Neural crest cell (in vitro differentiated cells): ENCODE measurements around the gene LIMS2. TPM values are rescaled to one million over a fixed set of nuclear protein-coding genes. Genes with fewer than 3 reads are reported as not detected.

Source experiments
- DNase-seq: peaks from one replicate; pipeline ENCODE4 v3.0.0; 2021; ENCODE audit warnings: low read depth, mixed read lengths, low spot score
- H3K27ac Mint-ChIP-seq: one replicate; pipeline ENCODE4 v1.8.0; 2021; ENCODE audit warnings: mild to moderate bottlenecking, mixed read lengths; ENCODE audit not compliant: unreplicated experiment
- H3K27me3 Mint-ChIP-seq: 2 replicates; pipeline ENCODE4 v1.8.0; 2021; ENCODE audit warnings: low read depth, mild to moderate bottlenecking, mixed read lengths
- H3K36me3 Mint-ChIP-seq: 2 replicates; pipeline ENCODE4 v1.8.0; 2021; ENCODE audit warnings: low read depth, mild to moderate bottlenecking, mixed read lengths
- H3K4me1 Mint-ChIP-seq: 2 replicates; pipeline ENCODE4 v1.8.0; 2021; ENCODE audit warnings: mixed read lengths
- H3K4me3 Mint-ChIP-seq: one replicate; pipeline ENCODE4 v1.8.0; 2021; ENCODE audit warnings: mild to moderate bottlenecking, mixed read lengths
- H3K9me3 Mint-ChIP-seq: 2 replicates; pipeline ENCODE4 v1.8.0; 2021; ENCODE audit warnings: mixed read lengths
- total RNA-seq: library from RNA; stranded (reverse); gene quantifications from 2 replicates; pipeline ENCODE4 v1.2.1, GENCODE V29; 2021
- TF ChIP-seq, protein P1 (sequence below): fragments of 200-600 bp; sonication (generic); conservative IDR thresholded peaks from 2 replicates; pipeline ENCODE4 v1.5.0; 2021; ENCODE audit warnings: antibody characterized with exemption, mild to moderate bottlenecking

The LIMS2 gene
- total RNA-seq, 1 donor from 2014 or later: 7.6 TPM

DNA sequence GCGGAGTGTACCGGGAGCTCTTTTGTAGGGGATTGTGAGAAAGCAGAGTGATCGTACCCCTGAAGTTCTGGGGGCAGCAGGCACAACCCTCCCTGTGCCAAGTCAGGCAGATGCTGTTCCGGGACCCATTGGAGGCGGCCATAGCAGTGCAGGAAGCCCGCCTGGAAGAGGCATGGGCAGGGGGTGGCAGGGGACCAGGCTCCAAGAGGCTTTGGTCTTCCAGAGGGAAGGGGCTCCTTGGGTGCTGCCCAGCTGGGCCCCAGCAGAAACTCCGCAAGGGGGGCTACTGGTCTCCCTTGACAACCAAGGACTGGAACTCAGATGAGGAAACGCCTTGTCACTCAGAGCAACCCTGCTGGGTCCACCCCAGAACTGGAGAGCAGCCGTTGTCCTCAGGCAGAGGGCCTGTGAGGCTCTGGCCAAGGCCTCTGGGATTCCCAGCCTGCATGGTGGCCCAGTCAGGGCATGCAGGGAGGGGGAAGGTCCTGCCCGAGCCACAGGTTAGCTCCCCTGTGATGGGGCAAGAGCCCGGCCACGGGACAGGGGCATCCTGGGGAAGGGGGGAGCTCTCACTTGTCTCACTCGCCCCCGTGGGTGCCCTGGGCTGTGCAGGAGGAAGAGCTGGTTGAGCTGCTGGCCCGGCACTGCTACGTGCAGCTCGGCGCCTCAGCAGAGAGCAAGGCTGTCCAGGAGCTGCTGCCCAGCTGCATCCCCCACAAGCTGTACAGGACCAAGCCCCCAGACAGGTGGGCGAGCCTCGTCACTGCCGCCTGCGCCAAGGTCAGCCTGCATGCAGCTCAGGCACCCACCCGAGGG, 50.4 kb downstream of the LIMS2 start:
- TF ChIP-seq, protein P1, sequence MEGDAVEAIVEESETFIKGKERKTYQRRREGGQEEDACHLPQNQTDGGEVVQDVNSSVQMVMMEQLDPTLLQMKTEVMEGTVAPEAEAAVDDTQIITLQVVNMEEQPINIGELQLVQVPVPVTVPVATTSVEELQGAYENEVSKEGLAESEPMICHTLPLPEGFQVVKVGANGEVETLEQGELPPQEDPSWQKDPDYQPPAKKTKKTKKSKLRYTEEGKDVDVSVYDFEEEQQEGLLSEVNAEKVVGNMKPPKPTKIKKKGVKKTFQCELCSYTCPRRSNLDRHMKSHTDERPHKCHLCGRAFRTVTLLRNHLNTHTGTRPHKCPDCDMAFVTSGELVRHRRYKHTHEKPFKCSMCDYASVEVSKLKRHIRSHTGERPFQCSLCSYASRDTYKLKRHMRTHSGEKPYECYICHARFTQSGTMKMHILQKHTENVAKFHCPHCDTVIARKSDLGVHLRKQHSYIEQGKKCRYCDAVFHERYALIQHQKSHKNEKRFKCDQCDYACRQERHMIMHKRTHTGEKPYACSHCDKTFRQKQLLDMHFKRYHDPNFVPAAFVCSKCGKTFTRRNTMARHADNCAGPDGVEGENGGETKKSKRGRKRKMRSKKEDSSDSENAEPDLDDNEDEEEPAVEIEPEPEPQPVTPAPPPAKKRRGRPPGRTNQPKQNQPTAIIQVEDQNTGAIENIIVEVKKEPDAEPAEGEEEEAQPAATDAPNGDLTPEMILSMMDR: no peak
- H3K4me3 Mint-ChIP-seq: no peak overlapping the region
- H3K9me3 Mint-ChIP-seq: no peaks in the 10 kb centered on the region
- no peak for DNase-seq
- H3K27me3 Mint-ChIP-seq: no peaks in the 10 kb centered on the region
- H3K27ac Mint-ChIP-seq: no peak overlapping the region
- H3K36me3 Mint-ChIP-seq: no peaks in the 10 kb centered on the region
- H3K4me1 Mint-ChIP-seq: no peaks in the 10 kb centered on the region

DNA sequence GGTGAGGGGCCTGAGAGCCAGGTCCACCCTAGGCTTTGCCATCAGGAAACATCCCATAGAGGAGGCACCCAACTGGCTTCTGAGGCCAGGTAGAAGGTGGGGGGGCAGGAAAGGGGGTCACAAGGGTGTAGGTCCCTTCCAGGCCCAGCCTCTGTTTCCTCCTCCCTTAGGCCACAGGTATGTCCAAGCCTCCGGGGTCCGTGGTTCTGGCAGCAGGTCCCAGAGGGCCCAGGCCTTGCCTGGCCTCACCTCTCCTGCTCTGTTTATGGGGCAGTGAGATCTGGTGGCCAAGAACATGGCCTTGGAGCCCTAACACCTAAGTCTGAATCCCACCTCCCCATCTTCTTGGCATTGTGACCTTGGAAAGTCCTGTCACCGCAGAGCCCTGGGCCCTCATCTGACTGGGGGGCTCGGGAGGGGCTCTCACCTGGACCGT, 51.0 kb downstream of the LIMS2 start:
- H3K27ac Mint-ChIP-seq: no peak overlapping the region
- H3K9me3 Mint-ChIP-seq: no peaks in the 10 kb centered on the region
- no peak for DNase-seq
- TF ChIP-seq, protein P1: no peak
- H3K4me3 Mint-ChIP-seq: no peak overlapping the region
- H3K27me3 Mint-ChIP-seq: no peaks in the 10 kb centered on the region
- H3K4me1 Mint-ChIP-seq: no peaks in the 10 kb centered on the region
- no peaks in the 10 kb centered on the region for H3K36me3 Mint-ChIP-seq

DNA sequence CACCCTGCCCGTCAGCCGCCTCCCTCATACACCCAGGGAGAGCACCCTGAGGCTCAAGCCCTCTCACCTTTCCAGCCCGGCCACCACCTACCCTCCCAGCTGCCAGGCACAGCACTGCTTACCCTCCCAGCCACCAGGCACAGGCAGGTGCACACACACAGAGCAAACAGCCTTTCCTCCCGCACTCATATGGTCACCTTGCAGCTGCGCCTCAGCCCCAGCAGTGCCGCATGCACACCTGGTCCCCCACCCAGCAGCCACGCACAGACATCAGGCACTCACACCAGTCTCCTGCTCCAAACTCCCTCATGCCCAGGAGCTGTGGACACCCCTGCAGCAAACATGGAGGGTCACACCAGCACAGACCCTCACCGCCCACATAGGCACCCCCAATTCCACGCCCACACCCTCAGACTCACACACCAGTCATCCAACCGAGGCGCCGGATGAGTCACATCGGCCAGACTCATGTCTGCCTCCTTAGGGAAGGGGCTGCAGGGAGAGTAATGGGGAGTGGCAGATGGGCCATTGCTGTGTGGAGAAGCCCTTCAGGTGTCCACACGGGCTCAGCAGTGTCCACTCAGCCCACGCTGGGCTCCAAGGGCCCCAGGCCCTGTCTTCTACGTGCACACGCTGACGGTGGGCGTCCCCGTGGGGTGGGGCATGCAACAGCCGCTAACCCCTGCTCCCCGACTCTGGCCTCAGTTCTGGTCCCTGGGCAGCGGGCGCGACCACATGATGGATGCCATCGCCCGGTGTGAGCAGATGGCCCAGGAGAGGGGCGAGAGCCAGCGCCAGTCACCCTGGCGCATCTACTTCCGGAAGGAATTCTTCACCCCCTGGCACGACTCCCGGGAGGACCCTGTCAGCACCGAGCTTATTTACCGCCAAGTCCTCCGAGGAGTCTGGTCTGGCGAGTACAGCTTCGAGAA, 51.7 kb downstream of the LIMS2 start:
- TF ChIP-seq, protein P1: no peak
- Mint-ChIP-seq H3K4me1 (no peaks in the 10 kb centered on the region), H3K4me3 (no peak overlapping the region), H3K27me3 (no peaks in the 10 kb centered on the region), H3K36me3 (no peaks in the 10 kb centered on the region), H3K9me3 (no peaks in the 10 kb centered on the region), H3K27ac (peak overlapping the region; percentile 27)
- no peak for DNase-seq

DNA sequence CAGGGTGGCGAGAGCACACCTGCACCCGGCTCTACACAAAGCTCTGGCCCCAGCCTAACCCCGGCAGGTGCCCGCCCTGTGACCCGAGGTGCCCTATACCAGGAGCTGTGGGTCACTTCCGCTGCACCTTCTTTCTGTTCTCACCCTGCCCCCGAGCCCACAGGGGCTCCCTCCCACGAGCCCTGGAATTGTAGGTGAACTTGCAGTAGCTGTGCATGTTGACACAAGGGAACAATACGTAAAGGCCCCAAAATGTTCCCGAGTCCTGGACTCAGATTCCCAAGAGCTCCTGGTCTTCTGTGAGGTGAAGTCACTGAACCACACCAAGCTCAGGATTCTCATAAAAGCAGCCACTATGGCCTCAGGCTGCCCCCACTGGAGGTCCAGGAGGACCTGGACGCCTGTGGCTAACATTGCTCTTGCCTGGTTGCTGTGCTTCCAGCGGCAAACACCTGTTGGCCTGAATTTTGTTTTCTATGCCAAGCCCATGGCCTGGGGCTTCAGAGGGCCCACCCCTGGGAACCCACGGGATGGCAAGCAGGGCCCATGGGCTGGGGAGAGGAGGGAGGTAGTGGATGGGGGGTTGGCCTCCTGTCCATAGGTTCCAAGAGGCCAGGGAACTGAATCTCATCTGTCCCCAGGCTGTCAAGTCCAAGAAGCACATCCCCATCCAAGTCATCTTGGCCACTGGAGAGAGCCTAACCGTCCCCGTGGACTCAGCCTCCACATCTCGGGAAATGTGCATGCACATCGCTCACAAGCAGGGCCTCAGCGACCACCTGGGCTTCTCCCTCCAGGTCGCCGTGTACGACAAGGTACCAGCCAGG, 52.6 kb downstream of the LIMS2 start:
- DNase-seq: no peak
- no peaks in the 10 kb centered on the region for H3K4me1 Mint-ChIP-seq
- no peaks in the 10 kb centered on the region for H3K36me3 Mint-ChIP-seq
- H3K27ac Mint-ChIP-seq: no peak overlapping the region
- TF ChIP-seq, protein P1: no peak
- H3K9me3 Mint-ChIP-seq: no peaks in the 10 kb centered on the region
- H3K4me3 Mint-ChIP-seq: no peak overlapping the region
- no peaks in the 10 kb centered on the region for H3K27me3 Mint-ChIP-seq

DNA sequence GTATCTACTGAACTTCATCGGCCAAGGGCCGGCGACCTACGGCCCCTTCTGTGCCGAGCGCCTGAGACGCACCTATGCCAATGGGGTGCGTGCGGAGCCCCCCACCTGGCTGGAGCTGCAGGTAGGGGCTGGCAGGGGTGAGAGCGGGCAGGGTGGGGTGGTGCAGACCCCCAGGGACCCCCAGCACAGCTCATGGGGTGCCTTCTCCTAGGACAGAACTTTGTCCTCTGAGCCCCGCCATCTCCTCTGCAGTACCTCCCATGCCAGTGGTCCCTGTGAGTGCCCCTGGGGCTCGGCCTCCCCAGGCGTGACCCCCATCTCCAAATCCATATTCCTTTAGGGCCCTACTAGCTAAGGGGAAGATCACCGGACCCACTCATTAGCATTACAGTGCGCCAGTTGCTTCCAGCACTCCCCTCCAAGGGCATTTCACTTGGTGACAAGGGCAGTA, 53.3 kb downstream of the LIMS2 start:
- DNase-seq: no peak
- H3K36me3 Mint-ChIP-seq: no peaks in the 10 kb centered on the region
- no peaks in the 10 kb centered on the region for H3K4me1 Mint-ChIP-seq
- H3K27me3 Mint-ChIP-seq: no peaks in the 10 kb centered on the region
- H3K9me3 Mint-ChIP-seq: no peaks in the 10 kb centered on the region
- no peak overlapping the region for H3K27ac Mint-ChIP-seq
- no peak overlapping the region for H3K4me3 Mint-ChIP-seq
- TF ChIP-seq, protein P1: no peak
